ENCODE data around the gene SLC22A23.

SLC22A23 gene

GRCh38 chr6:3453413-3454272 lies 3.2 kb downstream of the SLC22A23 start:
- no peak overlapping the region for H3K4me3 ChIP-seq (ENCODE audit: low read depth, low read length)
- TF ChIP-seq CTCF (IDR thresholded peaks at IDR 0.05; ENCODE audit: low read depth, low read length) = no peak

GRCh38 chr6:3451498-3451897 lies 5.4 kb downstream of the SLC22A23 start:
- H3K4me3 ChIP-seq (ENCODE audit: low read depth, low read length) = no peak overlapping the region
- TF ChIP-seq CTCF (IDR thresholded peaks at IDR 0.05; ENCODE audit: low read depth, low read length) = no peak

- no peak overlapping the region for H3K4me3 ChIP-seq (ENCODE audit: low read depth, low read length)
- TF ChIP-seq CTCF (IDR thresholded peaks at IDR 0.05; ENCODE audit: low read depth, low read length) = no peak
Measured at GRCh38 chr6:3450888-3451287, 6.0 kb downstream of the SLC22A23 start.

- no peak for TF ChIP-seq CTCF (IDR thresholded peaks at IDR 0.05; ENCODE audit: low read depth, low read length)
- no peak overlapping the region for H3K4me3 ChIP-seq (ENCODE audit: low read depth, low read length)
Measured at GRCh38 chr6:3449750-3450305, 7.0 kb downstream of the SLC22A23 start.

- H3K4me3 ChIP-seq (ENCODE audit: low read depth, low read length) = no peak overlapping the region
- TF ChIP-seq CTCF (IDR thresholded peaks at IDR 0.05; ENCODE audit: low read depth, low read length) = no peak
Measured at GRCh38 chr6:3449321-3449720, 7.5 kb downstream of the SLC22A23 start.

- H3K4me3 ChIP-seq (ENCODE audit: low read depth, low read length) = no peak overlapping the region
- no peak for TF ChIP-seq CTCF (IDR thresholded peaks at IDR 0.05; ENCODE audit: low read depth, low read length)
Measured at GRCh38 chr6:3447005-3447404, 9.8 kb downstream of the SLC22A23 start.

- TF ChIP-seq CTCF (IDR thresholded peaks at IDR 0.05; ENCODE audit: low read depth, low read length) = no peak
- no peak overlapping the region for H3K4me3 ChIP-seq (ENCODE audit: low read depth, low read length)
Measured at GRCh38 chr6:3446184-3446583, 10.7 kb downstream of the SLC22A23 start.

Measured in WI38 (cell line).